Tibial artery (tissue), 4 donors: ENCODE measurements around the gene HS1BP3.

ENCODE experiments used
- DNase-seq, 2 donors: peaks; one replicate each; pipeline ENCODE4 v3.0.0-alpha.2; 2019
- H3K27ac ChIP-seq, 2 donors: fragments of 200-600 bp; sonication (generic) in 1 of 2; 1 replicate in 1 of 2; 2 replicates in 1 of 2; pipeline ENCODE4 v1.5.1; 2018 to 2019; ENCODE audit warnings: mild to moderate bottlenecking in 1 of 2
- H3K27me3 ChIP-seq, 2 donors: fragments of 200-600 bp; sonication (generic) in 1 of 2; one replicate each; pipeline versions ENCODE4 v1.5.1 to v1.6.0; 2016 to 2019
- H3K36me3 ChIP-seq, 3 donors: fragments of 200-600 bp; sonication (generic) in 2 of 3; one replicate each; pipeline ENCODE4 v1.5.1; 2016 to 2019; ENCODE audit warnings: mild to moderate bottlenecking in 2 of 3
- H3K4me1 ChIP-seq, 4 donors: fragments of 200-600 bp; sonication (generic) in 2 of 4; 1 replicate in 3 of 4; 2 replicates in 1 of 4; pipeline ENCODE4 v1.5.1; 2016 to 2019
- H3K4me3 ChIP-seq, 2 donors: fragments of 200-600 bp; sonication (generic) in 1 of 2; 1 replicate in 1 of 2; 2 replicates in 1 of 2; pipeline ENCODE4 v1.5.1; 2018 to 2019; ENCODE audit warnings: mild to moderate bottlenecking in 2 of 2
- H3K9me3 ChIP-seq, 3 donors: fragments of 200-600 bp; sonication (generic) in 1 of 3; one replicate each; pipeline ENCODE4 v1.5.1; 2016 to 2019
- CTCF ChIP-seq, 2 experiments: fragments of 200-600 bp in 1 of 2; fragments of 450-650 bp in 1 of 2; IDR thresholded peaks; one replicate each; pipeline ENCODE4 v1.5.1; 2017 to 2019; ENCODE audit warnings: antibody characterized with exemption in 2 of 2, mild to moderate bottlenecking in 1 of 2, moderate library complexity in 1 of 2
- intact Hi-C: fragments of 100-400 bp; cut with DNase I; formaldehyde crosslinking; loops from one replicate; pipeline ENCODE4 v1.15.0; 2023; ENCODE audit warnings: low total_unique reads

Gene HS1BP3

GRCh38 chr2:20682167-20682920 lies 31.4 kb upstream of the HS1BP3 start:
- no peak overlapping the region for H3K27ac ChIP-seq
- no peaks in the 10 kb centered on the region for H3K27me3 ChIP-seq
- peaks cover 5 to 50% (median 15%) of the 10 kb centered on the region in 3 donors for H3K36me3 ChIP-seq
- DNase-seq, result no peak
- H3K4me1 ChIP-seq, result peaks cover 0 to 20% (median 2%) of the 10 kb centered on the region in 4 donors
- no peak overlapping the region for H3K4me3 ChIP-seq
- peak; percentile 46 to 48 for TF ChIP-seq CTCF (IDR thresholded peaks at IDR 0.05)
- intact Hi-C loops, result no loop called here
- H3K9me3 ChIP-seq, result no peaks in the 10 kb centered on the region

GRCh38 chr2:20680744-20681375 lies 30.0 kb upstream of the HS1BP3 start:
- intact Hi-C loops, result no loop called here
- Histone ChIP-seq H3K36me3 (peaks cover 0 to 39% (median 7%) of the 10 kb centered on the region in 3 donors), H3K4me1 (peaks cover 0 to 35% (median 13%) of the 10 kb centered on the region in 4 donors), H3K27me3 (no peaks in the 10 kb centered on the region), H3K9me3 (no peaks in the 10 kb centered on the region), H3K27ac (no peak overlapping the region), H3K4me3 (no peak overlapping the region)
- TF ChIP-seq CTCF (IDR thresholded peaks at IDR 0.05), result no peak
- DNase-seq, result no peak

GRCh38 chr2:20678780-20679179 lies 27.9 kb upstream of the HS1BP3 start:
- intact Hi-C loops, result no loop called here
- H3K9me3 ChIP-seq, result no peaks in the 10 kb centered on the region
- no peak overlapping the region for H3K27ac ChIP-seq
- DNase-seq, result no peak
- TF ChIP-seq CTCF (IDR thresholded peaks at IDR 0.05), result no peak
- no peak overlapping the region for H3K4me3 ChIP-seq
- H3K4me1 ChIP-seq, result peaks cover 0 to 56% (median 27%) of the 10 kb centered on the region in 4 donors
- peaks cover 0 to 31% (median 0%) of the 10 kb centered on the region in 3 donors for H3K36me3 ChIP-seq
- no peaks in the 10 kb centered on the region for H3K27me3 ChIP-seq

- H3K36me3 ChIP-seq, result peaks cover 0 to 27% (median 0%) of the 10 kb centered on the region in 3 donors
- no peaks in the 10 kb centered on the region for H3K9me3 ChIP-seq
- no peaks in the 10 kb centered on the region for H3K27me3 ChIP-seq
- H3K4me1 ChIP-seq, result peaks cover 0 to 63% (median 27%) of the 10 kb centered on the region in 4 donors
- no peak overlapping the region for H3K27ac ChIP-seq
- TF ChIP-seq CTCF (IDR thresholded peaks at IDR 0.05), result no peak
- intact Hi-C loops, result no loop called here
- no peak for DNase-seq
- H3K4me3 ChIP-seq, result no peak overlapping the region
Measured at GRCh38 chr2:20678086-20678395, 27.1 kb upstream of the HS1BP3 start.

GRCh38 chr2:20677301-20678085 lies 26.6 kb upstream of the HS1BP3 start:
- H3K27me3 ChIP-seq, result no peaks in the 10 kb centered on the region
- H3K4me1 ChIP-seq, result peaks cover 0 to 68% (median 27%) of the 10 kb centered on the region in 4 donors
- peak overlapping the region; percentile 82 to 84 for H3K27ac ChIP-seq
- no peak overlapping the region for H3K4me3 ChIP-seq
- intact Hi-C loops, result loop anchor here (2.0 kb wide), 1 partner anchor 15 kb away; no protein-coding TSS in a partner anchor
- H3K9me3 ChIP-seq, result no peaks in the 10 kb centered on the region
- no peak for DNase-seq
- peaks cover 0 to 21% (median 0%) of the 10 kb centered on the region in 3 donors for H3K36me3 ChIP-seq
- TF ChIP-seq CTCF (IDR thresholded peaks at IDR 0.05), result no peak
